Neural crest cell (in vitro differentiated cells): ENCODE data around the gene DYRK3. TPM values are rescaled to one million over a fixed set of nuclear protein-coding genes. Genes with fewer than 3 reads are reported as not detected.

Experiments used
- DNase-seq: peaks from one replicate; pipeline ENCODE4 v3.0.0; 2021; ENCODE audit warnings: low read depth, mixed read lengths, low spot score
- H3K27ac Mint-ChIP-seq: one replicate; pipeline ENCODE4 v1.8.0; 2021; ENCODE audit warnings: mild to moderate bottlenecking, mixed read lengths; ENCODE audit not compliant: unreplicated experiment
- H3K27me3 Mint-ChIP-seq: 2 replicates; pipeline ENCODE4 v1.8.0; 2021; ENCODE audit warnings: low read depth, mild to moderate bottlenecking, mixed read lengths
- H3K36me3 Mint-ChIP-seq: 2 replicates; pipeline ENCODE4 v1.8.0; 2021; ENCODE audit warnings: low read depth, mild to moderate bottlenecking, mixed read lengths
- H3K4me1 Mint-ChIP-seq: 2 replicates; pipeline ENCODE4 v1.8.0; 2021; ENCODE audit warnings: mixed read lengths
- H3K4me3 Mint-ChIP-seq: one replicate; pipeline ENCODE4 v1.8.0; 2021; ENCODE audit warnings: mild to moderate bottlenecking, mixed read lengths
- H3K9me3 Mint-ChIP-seq: 2 replicates; pipeline ENCODE4 v1.8.0; 2021; ENCODE audit warnings: mixed read lengths
- CTCF ChIP-seq: fragments of 200-600 bp; sonication (generic); conservative IDR thresholded peaks from 2 replicates; pipeline ENCODE4 v1.5.0; 2021; ENCODE audit warnings: antibody characterized with exemption, mild to moderate bottlenecking
- total RNA-seq: library from RNA; stranded (reverse); gene quantifications from 2 replicates; pipeline ENCODE4 v1.2.1, GENCODE V29; 2021

Gene DYRK3
- total RNA-seq, 1 donor from 2014 or later = 12.5 TPM

GRCh38 chr1:206661161-206661820 lies 26.0 kb downstream of the DYRK3 start:
- Mint-ChIP-seq H3K4me3 (no peak overlapping the region), H3K36me3 (no peaks in the 10 kb centered on the region), H3K4me1 (peaks cover 23% of the 10 kb centered on the region), H3K27me3 (peaks cover 70% of the 10 kb centered on the region), H3K27ac (no peak overlapping the region), H3K9me3 (no peaks in the 10 kb centered on the region)
- DNase-seq = no peak
- TF ChIP-seq CTCF = no peak

DNA sequence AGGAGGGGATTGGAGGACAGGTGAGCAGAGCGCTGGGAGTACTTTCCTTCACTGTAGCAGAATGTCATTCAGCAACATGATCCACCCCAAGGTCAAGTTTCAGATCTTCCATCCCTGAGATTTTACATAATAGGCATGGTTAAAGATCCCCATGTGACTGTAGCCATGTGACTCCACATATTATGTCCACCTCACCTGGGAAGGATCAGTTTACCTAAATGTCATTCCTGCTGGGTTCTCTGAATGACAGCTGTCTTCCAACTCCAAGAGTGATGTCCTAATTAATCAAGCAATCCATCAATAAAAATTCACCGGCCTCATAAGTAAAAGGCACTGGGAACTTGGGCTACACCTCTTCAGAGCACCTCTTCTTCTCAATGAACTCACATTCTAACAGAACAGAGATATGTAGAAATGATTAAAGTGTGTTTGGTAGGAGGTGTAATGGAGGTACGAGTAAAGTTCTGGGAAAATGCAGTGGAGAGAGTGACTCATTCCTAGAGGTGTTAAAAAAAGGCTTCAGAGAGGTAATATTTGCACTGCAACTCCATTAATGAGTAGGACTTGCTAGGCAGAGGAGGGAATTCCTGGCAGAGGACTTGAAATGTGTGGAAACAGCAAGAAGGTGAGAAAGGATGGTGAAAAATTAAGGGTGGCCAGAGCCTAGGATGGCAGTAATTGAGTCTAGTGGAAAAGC lies 27.2 kb downstream of the DYRK3 start:
- no peak for DNase-seq
- Mint-ChIP-seq H3K4me1 (peaks cover 17% of the 10 kb centered on the region), H3K27me3 (peaks cover 67% of the 10 kb centered on the region), H3K27ac (no peak overlapping the region), H3K36me3 (no peaks in the 10 kb centered on the region), H3K4me3 (no peak overlapping the region), H3K9me3 (no peaks in the 10 kb centered on the region)
- TF ChIP-seq CTCF = no peak

DNA sequence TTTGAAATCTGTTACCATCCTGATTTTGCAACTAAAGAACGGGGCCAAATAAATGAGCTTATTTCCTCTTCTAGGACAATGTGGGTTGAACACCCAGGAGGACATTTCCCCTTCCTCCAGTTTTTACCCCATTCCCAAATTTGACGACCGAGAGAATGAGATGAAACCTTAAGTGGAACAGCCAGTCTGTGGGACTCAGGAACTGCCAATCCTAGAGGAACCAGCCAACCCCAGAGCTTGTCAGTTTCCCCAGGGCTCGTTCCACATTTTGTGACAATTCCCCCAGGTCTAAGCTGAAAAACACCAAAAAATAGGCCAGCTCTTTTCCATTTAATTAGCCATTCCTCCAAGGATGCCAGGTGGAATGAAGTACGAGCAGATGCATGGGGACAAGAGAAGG lies 28.0 kb downstream of the DYRK3 start:
- Mint-ChIP-seq H3K9me3 (no peaks in the 10 kb centered on the region), H3K4me3 (no peak overlapping the region), H3K27me3 (peaks cover 65% of the 10 kb centered on the region), H3K4me1 (peaks cover 13% of the 10 kb centered on the region), H3K36me3 (no peaks in the 10 kb centered on the region), H3K27ac (no peak overlapping the region)
- TF ChIP-seq CTCF = no peak
- no peak for DNase-seq

DNA sequence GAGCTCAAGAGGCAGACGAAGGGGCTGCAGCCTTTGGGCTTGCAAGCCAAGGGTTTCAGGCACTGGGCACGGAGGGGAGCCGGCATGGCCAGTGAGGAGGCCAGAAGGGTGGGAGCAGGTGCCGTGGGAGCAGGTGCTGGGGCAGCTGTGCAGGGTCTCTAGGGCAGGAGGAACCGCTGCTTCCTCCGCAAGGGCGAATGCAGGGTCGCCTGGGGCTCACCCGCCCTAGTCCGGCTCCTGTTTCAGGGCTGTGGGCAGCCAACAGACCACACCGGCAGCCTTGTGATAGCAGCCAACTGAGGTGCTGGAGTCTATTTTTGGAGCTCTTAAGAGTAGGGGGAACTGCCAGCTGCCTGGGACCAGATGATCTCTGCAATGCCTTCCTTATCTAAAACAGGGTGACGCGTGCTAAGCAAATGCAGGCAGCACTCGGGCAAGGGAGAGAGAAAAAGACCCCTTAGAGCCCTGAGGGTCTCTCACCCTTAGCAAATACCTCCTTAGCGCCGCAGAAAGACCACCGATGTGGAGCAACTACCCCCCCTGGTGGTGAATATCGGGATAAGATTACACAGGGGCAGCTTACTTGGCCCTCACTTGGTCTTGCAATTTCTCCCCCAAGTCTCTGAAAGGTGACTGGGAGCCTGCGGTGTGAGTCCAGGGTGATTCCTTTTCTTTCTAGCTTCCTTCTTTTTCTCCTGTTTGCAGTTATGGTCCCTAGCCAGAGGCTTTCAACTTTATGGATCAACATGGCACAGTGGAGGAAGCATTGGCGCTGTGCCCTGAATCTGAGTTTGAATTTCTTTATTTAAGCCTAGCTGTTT lies 28.7 kb downstream of the DYRK3 start:
- Mint-ChIP-seq H3K27me3 (peaks cover 60% of the 10 kb centered on the region), H3K27ac (no peak overlapping the region), H3K36me3 (no peaks in the 10 kb centered on the region), H3K4me1 (peaks cover 8% of the 10 kb centered on the region), H3K4me3 (peak overlapping the region; percentile 39), H3K9me3 (no peaks in the 10 kb centered on the region)
- peak; percentile 80 for DNase-seq
- peak; percentile 91 for TF ChIP-seq CTCF

GRCh38 chr1:206664740-206665139 lies 29.4 kb downstream of the DYRK3 start:
- Mint-ChIP-seq H3K4me1 (peaks cover 8% of the 10 kb centered on the region), H3K4me3 (no peak overlapping the region), H3K27me3 (peaks cover 60% of the 10 kb centered on the region), H3K9me3 (no peaks in the 10 kb centered on the region), H3K36me3 (no peaks in the 10 kb centered on the region), H3K27ac (no peak overlapping the region)
- no peak for TF ChIP-seq CTCF
- no peak for DNase-seq
